Endothelial cell of umbilical vein (primary cell): ENCODE data around the gene DCC. TPM values are rescaled to one million over a fixed set of nuclear protein-coding genes. Genes with fewer than 3 reads are reported as not detected.

Source experiments
- BruUV-seq: library from RNA; stranded (reverse); fragments of 400-500 nt; replicated peaks from 2 replicates; lab custom pipeline; 2021; lab: Mats Ljungman, UMichigan
- CTCF ChIA-PET: fragments of 300-600, 350-600 bp; sonication (Branson Sonifier 250); formaldehyde crosslinking; loops from one replicate; lab custom pipeline; 2021; ENCODE audit warnings: antibody characterized with exemption, inconsistent platforms; lab: Charles Lee
- POLR2A ChIA-PET: fragments of 300-600, 350-600 bp; sonication (Branson Sonifier 250); formaldehyde crosslinking; loops from one replicate; lab custom pipeline; 2021; ENCODE audit warnings: antibody characterized with exemption, inconsistent platforms; lab: Charles Lee
- DNase-seq: peaks from one replicate; pipeline ENCODE4 v3.0.0-alpha.2; 2011; ENCODE audit warnings: low read depth, low spot score
- FAIRE-seq: peaks from 2 replicates; lab custom pipeline; 2011; peaks lifted over from hg19 to GRCh38; lab: Jason Lieb, UNC
- H2AFZ ChIP-seq: 2 replicates; pipeline ENCODE4 v1.6.0; 2012; ENCODE audit warnings: low read depth, low read length, control low read depth, inconsistent platforms
- H3K27ac ChIP-seq: 2 replicates; pipeline ENCODE4 v1.5.1; 2011; ENCODE audit warnings: low read depth, mild to moderate bottlenecking, control low read depth, low read length, moderate library complexity; ENCODE audit not compliant: insufficient read depth
- H3K27me3 ChIP-seq, 2 experiments: 2 replicates each; pipeline versions ENCODE4 v1.6.0 to v1.6.1; 2011; ENCODE audit warnings: low read length in 2 of 2, mixed read lengths in 1 of 2; ENCODE audit not compliant: control insufficient read depth in 2 of 2, insufficient read depth in 2 of 2
- H3K36me3 ChIP-seq, 2 experiments: 2 replicates in 1 of 2; 3 replicates in 1 of 2; pipeline ENCODE4 v1.5.1; 2011; ENCODE audit warnings: low read length in 2 of 2, mild to moderate bottlenecking in 1 of 2, moderate library complexity in 1 of 2; ENCODE audit not compliant: control insufficient read depth in 2 of 2, insufficient read depth in 2 of 2; ENCODE audit errors: extremely low read depth in 1 of 2
- H3K4me1 ChIP-seq: 3 replicates; pipeline ENCODE4 v1.5.1; 2011; ENCODE audit warnings: mild to moderate bottlenecking, low read length; ENCODE audit not compliant: control insufficient read depth, insufficient read depth; ENCODE audit errors: extremely low read depth
- H3K4me2 ChIP-seq: 2 replicates; pipeline ENCODE4 v1.6.1; 2011; ENCODE audit warnings: low read length, control low read depth, mixed read lengths; ENCODE audit not compliant: insufficient read depth
- H3K4me3 ChIP-seq, 3 experiments: fragments of 200-600 bp in 1 of 3; sonication (generic), shearing (Covaris generic) in 1 of 3; replicated peaks in 1 of 3; 2 replicates each; pipeline ENCODE4 v1.5.1; 2011 to 2016; ENCODE audit warnings: control low read depth in 3 of 3, low read length in 3 of 3, mild to moderate bottlenecking in 2 of 3, inconsistent platforms in 1 of 3, low read depth in 1 of 3, moderate library complexity in 1 of 3; ENCODE audit not compliant: insufficient read depth in 1 of 3
- H3K79me2 ChIP-seq: 2 replicates; pipeline ENCODE4 v1.6.0; 2012; ENCODE audit warnings: low read length, inconsistent platforms; ENCODE audit not compliant: control insufficient read depth, insufficient read depth
- H3K9ac ChIP-seq: replicated peaks from 2 replicates; pipeline ENCODE3; 2011; ENCODE audit warnings: low read length, control low read depth; ENCODE audit not compliant: insufficient read depth; ENCODE audit errors: extremely low read depth
- H3K9me1 ChIP-seq: replicated peaks from 3 replicates; pipeline ENCODE4 v1.6.0; 2011; ENCODE audit warnings: mild to moderate bottlenecking, low read length; ENCODE audit not compliant: control insufficient read depth, insufficient read depth; ENCODE audit errors: extremely low read depth
- H3K9me3 ChIP-seq: replicated peaks from 2 replicates; pipeline ENCODE4 v1.5.1; 2012; ENCODE audit warnings: low read length, inconsistent platforms; ENCODE audit not compliant: control insufficient read depth, insufficient read depth
- H4K20me1 ChIP-seq: replicated peaks from 2 replicates; pipeline ENCODE3; 2011; ENCODE audit warnings: mild to moderate bottlenecking, low read length; ENCODE audit not compliant: control insufficient read depth, insufficient read depth; ENCODE audit errors: extremely low read depth
- EZH2 ChIP-seq: IDR thresholded peaks from 2 replicates; pipeline ENCODE4 v1.6.1; 2012; ENCODE audit warnings: borderline replicate concordance, low read depth, mild to moderate bottlenecking, moderate library complexity, low read length, inconsistent platforms; ENCODE audit not compliant: severe bottlenecking
- FOS ChIP-seq: IDR thresholded peaks from 2 replicates; pipeline ENCODE4 v1.6.1; 2011; ENCODE audit warnings: mild to moderate bottlenecking, low read length, moderate library complexity, borderline replicate concordance; ENCODE audit not compliant: insufficient read depth
- GATA2 ChIP-seq: IDR thresholded peaks from 2 replicates; pipeline ENCODE4 v1.7.0; 2011; ENCODE audit warnings: low read depth, mild to moderate bottlenecking, moderate library complexity, mixed read lengths, low read length; ENCODE audit not compliant: insufficient read length, insufficient read depth
- JUN ChIP-seq: IDR thresholded peaks from 2 replicates; pipeline ENCODE4 v1.6.1; 2011; ENCODE audit warnings: borderline replicate concordance, low read depth; ENCODE audit not compliant: insufficient read length, insufficient read depth
- MYC ChIP-seq: IDR thresholded peaks from one replicate; pipeline ENCODE4 v1.6.1; 2011; ENCODE audit warnings: mild to moderate bottlenecking, low read depth, low read length
- POLR2A ChIP-seq: IDR thresholded peaks from 2 replicates; pipeline ENCODE4 v1.6.1; 2012; ENCODE audit warnings: low read depth, mild to moderate bottlenecking, control low read depth, low read length
- POLR2AphosphoS5 ChIP-seq: IDR thresholded peaks from 2 replicates; pipeline ENCODE4 v1.6.1; 2012; ENCODE audit warnings: low read depth, mild to moderate bottlenecking, control low read depth, low read length, moderate library complexity; ENCODE audit not compliant: insufficient read depth
- dilution Hi-C: fragments of 300-500 bp; cut with MboI; formaldehyde crosslinking; loops from one replicate; pipeline ENCODE4 v1.15.0; 2019; ENCODE audit warnings: low sequenced_read_pairs; ENCODE audit not compliant: extremely low pct_ligation_motif_present
- intact Hi-C: fragments of 100-400 bp; cut with micrococcal nuclease; formaldehyde crosslinking; loops from one replicate; pipeline ENCODE4 v1.10.0; 2022
- polyA plus RNA-seq, 4 experiments: library from polyadenylated mRNA; depleted of rRNA in 3 of 4; stranded (reverse) in 3 of 4; unstranded in 1 of 4; fragments of >200 nt; gene quantifications; 2 replicates each; pipeline versions ENCODE4 v1.2.1 to v1.2.3, GENCODE V29; 2011 to 2012; ENCODE audit warnings: missing spikeins in 1 of 4
- total RNA-seq: library from RNA; stranded (reverse); gene quantifications from 2 replicates; pipeline ENCODE4 v1.2.3, GENCODE V29; 2021
- TF ChIP-seq, protein P1 (sequence below): IDR thresholded peaks from 2 replicates; pipeline ENCODE4 v1.6.1; 2011; ENCODE audit not compliant: insufficient read depth, insufficient read length
- TF ChIP-seq, protein P2 (sequence below), 2 donors: IDR thresholded peaks; 1 replicate in 1 of 2; 2 replicates in 1 of 2; pipeline ENCODE4 v1.5.1; 2011; ENCODE audit warnings: low read length in 2 of 2, mild to moderate bottlenecking in 2 of 2, moderate library complexity in 2 of 2, control low read depth in 1 of 2, inconsistent platforms in 1 of 2, low read depth in 1 of 2; ENCODE audit not compliant: insufficient read depth in 1 of 2; ENCODE audit errors: extremely low read depth in 1 of 2

Gene DCC
- total and polyA plus RNA-seq, 2 donors (not counting 3 experiments of a cell fraction or from before 2014, with no cell fraction given): not detected

DNA sequence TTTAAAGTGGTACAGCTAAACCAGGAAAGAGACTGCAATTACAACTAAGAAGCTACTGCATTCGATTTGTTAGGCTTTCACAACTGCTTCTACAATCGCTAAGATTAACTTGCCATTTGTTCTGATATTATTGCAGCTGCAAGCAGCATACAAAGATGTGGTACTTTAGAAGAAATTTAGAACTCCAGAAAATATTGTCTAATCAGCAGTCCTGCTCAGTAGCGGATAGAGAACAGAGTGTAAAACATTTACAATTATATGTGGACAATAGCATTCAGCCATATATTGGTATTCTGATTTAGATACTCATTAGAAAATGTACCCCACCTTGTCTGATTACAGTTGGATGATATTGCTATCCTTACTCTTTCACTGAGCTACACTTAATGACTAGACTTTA lies 265.3 kb downstream of the DCC start:
- Histone ChIP-seq H3K4me2 (no peak overlapping the region), H3K9me3 (peaks cover 4% of the 10 kb centered on the region), H3K9me1 (no peaks in the 10 kb centered on the region), H3K27ac (no peak overlapping the region), H3K36me3 (no peaks in the 10 kb centered on the region), H3K27me3 (no peaks in the 10 kb centered on the region), H3K4me3 (no peak overlapping the region), H3K4me1 (no peaks in the 10 kb centered on the region), H4K20me1 (no peaks in the 10 kb centered on the region), H3K9ac (no peak overlapping the region), H3K79me2 (no peaks in the 10 kb centered on the region), H2AFZ (no peak overlapping the region)
- intact Hi-C loops: no loop called here
- dilution Hi-C loops: no loop called here
- TF ChIP-seq POLR2AphosphoS5 (no peak), EZH2 (no peak), JUN (no peak), FOS (no peak), POLR2A (no peak), MYC (no peak), GATA2 (no peak)
- TF ChIP-seq, protein P1, sequence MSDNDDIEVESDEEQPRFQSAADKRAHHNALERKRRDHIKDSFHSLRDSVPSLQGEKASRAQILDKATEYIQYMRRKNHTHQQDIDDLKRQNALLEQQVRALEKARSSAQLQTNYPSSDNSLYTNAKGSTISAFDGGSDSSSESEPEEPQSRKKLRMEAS: no peak
- TF ChIP-seq, protein P2, sequence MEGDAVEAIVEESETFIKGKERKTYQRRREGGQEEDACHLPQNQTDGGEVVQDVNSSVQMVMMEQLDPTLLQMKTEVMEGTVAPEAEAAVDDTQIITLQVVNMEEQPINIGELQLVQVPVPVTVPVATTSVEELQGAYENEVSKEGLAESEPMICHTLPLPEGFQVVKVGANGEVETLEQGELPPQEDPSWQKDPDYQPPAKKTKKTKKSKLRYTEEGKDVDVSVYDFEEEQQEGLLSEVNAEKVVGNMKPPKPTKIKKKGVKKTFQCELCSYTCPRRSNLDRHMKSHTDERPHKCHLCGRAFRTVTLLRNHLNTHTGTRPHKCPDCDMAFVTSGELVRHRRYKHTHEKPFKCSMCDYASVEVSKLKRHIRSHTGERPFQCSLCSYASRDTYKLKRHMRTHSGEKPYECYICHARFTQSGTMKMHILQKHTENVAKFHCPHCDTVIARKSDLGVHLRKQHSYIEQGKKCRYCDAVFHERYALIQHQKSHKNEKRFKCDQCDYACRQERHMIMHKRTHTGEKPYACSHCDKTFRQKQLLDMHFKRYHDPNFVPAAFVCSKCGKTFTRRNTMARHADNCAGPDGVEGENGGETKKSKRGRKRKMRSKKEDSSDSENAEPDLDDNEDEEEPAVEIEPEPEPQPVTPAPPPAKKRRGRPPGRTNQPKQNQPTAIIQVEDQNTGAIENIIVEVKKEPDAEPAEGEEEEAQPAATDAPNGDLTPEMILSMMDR (IDR thresholded peaks at IDR 0.05; ENCODE audit: extremely low read depth in 1 of 2, insufficient read depth in 1 of 2, low read depth in 1 of 2, low read length in 2 of 2): no peak
- FAIRE-seq (no peak), DNase-seq (no peak)
- ChIA-PET POLR2A (no interaction called here), CTCF (no interaction called here)
- BruUV-seq: no TSS peak
